ENCODE measurements around the gene ADAMTS18.

Gene ADAMTS18

GRCh38 chr16:77359065-77359502 is 75.8 kb downstream of the ADAMTS18 start:
- CTCF ChIA-PET, result interaction anchor here (1.1 kb wide), 1 partner anchor 123 kb away, joined by 4 read pairs; no protein-coding TSS in a partner anchor

GRCh38 chr16:77353587-77354263 is 81.1 kb downstream of the ADAMTS18 start:
- ChIA-PET POLR2A (no interaction called here), CTCF (no interaction called here)
- Histone ChIP-seq H3K9me3 (ENCODE audit: control insufficient read depth, insufficient read depth, low read depth, low read length) (no peaks in the 10 kb centered on the region), H3K4me1 (ENCODE audit: control insufficient read depth, insufficient read depth, low read length) (peaks cover 20% of the 10 kb centered on the region), H3K27ac (ENCODE audit: extremely low read depth, low read depth, low read length) (no peak overlapping the region), H3K4me3 (ENCODE audit: low read depth, low read length) (no peak overlapping the region), H3K36me3 (ENCODE audit: control insufficient read depth in 2 of 2, insufficient read depth in 1 of 2, low read length in 2 of 2) (no peaks in the 10 kb centered on the region)
- 0 out of 2 replicates have a peak, but pooled peaks have one; percentile 30 for TF ChIP-seq SP7 (tag by site-specific recombination; IDR thresholded peaks at IDR 0.05)
- TF ChIP-seq ZNF843 (tag by site-specific recombination; IDR thresholded peaks at IDR 0.05), result peak; percentile 74; the same call in 1 of the 2 replicates
- TF ChIP-seq PRDM10 (tag by site-specific recombination; IDR thresholded peaks at IDR 0.05), result peak; percentile 98
- TF ChIP-seq, protein P1, sequence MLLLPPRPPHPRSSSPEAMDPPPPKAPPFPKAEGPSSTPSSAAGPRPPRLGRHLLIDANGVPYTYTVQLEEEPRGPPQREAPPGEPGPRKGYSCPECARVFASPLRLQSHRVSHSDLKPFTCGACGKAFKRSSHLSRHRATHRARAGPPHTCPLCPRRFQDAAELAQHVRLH (tag by site-specific recombination; IDR thresholded peaks at IDR 0.05), result peak; percentile 39; the same call in 1 of the 2 replicates
- TF ChIP-seq, protein P2, sequence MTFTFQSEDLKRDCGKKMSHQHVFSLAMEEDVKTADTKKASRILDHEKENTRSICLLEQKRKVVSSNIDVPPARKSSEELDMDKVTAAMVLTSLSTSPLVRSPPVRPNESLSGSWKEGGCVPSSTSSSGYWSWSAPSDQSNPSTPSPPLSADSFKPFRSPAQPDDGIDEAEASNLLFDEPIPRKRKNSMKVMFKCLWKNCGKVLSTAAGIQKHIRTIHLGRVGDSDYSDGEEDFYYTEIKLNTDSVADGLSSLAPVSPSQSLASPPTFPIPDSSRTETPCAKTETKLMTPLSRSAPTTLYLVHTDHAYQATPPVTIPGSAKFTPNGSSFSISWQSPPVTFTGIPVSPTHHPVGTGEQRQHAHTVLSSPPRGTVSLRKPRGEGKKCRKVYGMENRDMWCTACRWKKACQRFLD (tag by site-specific recombination; IDR thresholded peaks at IDR 0.05), result no peak
- no peak for TF ChIP-seq ZNF341 (tag by site-specific recombination; IDR thresholded peaks at IDR 0.05; ENCODE audit: low read depth)
- TF ChIP-seq FEZF1 (tag by site-specific recombination; IDR thresholded peaks at IDR 0.05), result peak; percentile 63

More at GRCh38 chr16:77359065-77359502, 75.8 kb downstream of the ADAMTS18 start:
- H3K27ac ChIP-seq (ENCODE audit: extremely low read depth, low read depth, low read length), result no peak overlapping the region
- TF ChIP-seq ZNF76 (tag by site-specific recombination; IDR thresholded peaks at IDR 0.05; ENCODE audit: borderline replicate concordance, low read depth) (no peak), ZSCAN30 (tag by site-specific recombination; IDR thresholded peaks at IDR 0.05) (no peak), ZNF433 (tag by site-specific recombination; IDR thresholded peaks at IDR 0.05; ENCODE audit: low read depth) (no peak), HOXD13 (CRISPR knock-in tag; IDR thresholded peaks at IDR 0.05; ENCODE audit: borderline replicate concordance) (no peak), ZNF10 (tag by site-specific recombination; IDR thresholded peaks at IDR 0.05) (no peak), ZNF239 (tag by site-specific recombination; IDR thresholded peaks at IDR 0.05) (no peak), ZNF221 (tag by site-specific recombination; IDR thresholded peaks at IDR 0.05; ENCODE audit: borderline replicate concordance) (no peak), ZNF792 (tag by site-specific recombination; IDR thresholded peaks at IDR 0.05) (no peak), ZBTB49 (tag by site-specific recombination; IDR thresholded peaks at IDR 0.05; ENCODE audit: low read depth) (no peak), ZNF280C (tag by site-specific recombination; IDR thresholded peaks at IDR 0.05) (no peak), ZNF146 (tag by site-specific recombination; IDR thresholded peaks at IDR 0.05) (no peak), ZNF398 (tag by site-specific recombination; IDR thresholded peaks at IDR 0.05) (no peak), SCRT1 (tag by site-specific recombination; IDR thresholded peaks at IDR 0.05; ENCODE audit: borderline replicate concordance) (no peak), ZNF19 (tag by site-specific recombination; IDR thresholded peaks at IDR 0.05; ENCODE audit: low read depth) (no peak), ZNF791 (tag by site-specific recombination; IDR thresholded peaks at IDR 0.05) (no peak)
- H3K4me3 ChIP-seq (ENCODE audit: low read depth, low read length), result no peak overlapping the region
- POLR2A ChIA-PET, result no interaction called here
- H3K9me3 ChIP-seq (ENCODE audit: control insufficient read depth, insufficient read depth, low read depth, low read length), result no peaks in the 10 kb centered on the region
- H3K36me3 ChIP-seq (ENCODE audit: control insufficient read depth in 2 of 2, insufficient read depth in 1 of 2, low read length in 2 of 2), result no peaks in the 10 kb centered on the region
- H3K4me1 ChIP-seq (ENCODE audit: control insufficient read depth, insufficient read depth, low read length), result peaks cover 6% of the 10 kb centered on the region

Data from HEK293 (cell line).